ENCODE results near the gene ADAMTS17. TPM values are rescaled to one million over a fixed set of nuclear protein-coding genes. Genes with fewer than 3 reads are reported as not detected.

The ADAMTS17 gene
- total RNA-seq, 1 experiment from 2014 or later = 4.2 TPM

GRCh38 chr15:100107606-100108225, 234.1 kb downstream of the ADAMTS17 start:
- no peak for TF ChIP-seq SRF (IDR thresholded peaks at IDR 0.05; ENCODE audit: low read depth)
- no peak for TF ChIP-seq SP1 (IDR thresholded peaks at IDR 0.05; ENCODE audit: low read depth)
- TF ChIP-seq, protein P1, sequence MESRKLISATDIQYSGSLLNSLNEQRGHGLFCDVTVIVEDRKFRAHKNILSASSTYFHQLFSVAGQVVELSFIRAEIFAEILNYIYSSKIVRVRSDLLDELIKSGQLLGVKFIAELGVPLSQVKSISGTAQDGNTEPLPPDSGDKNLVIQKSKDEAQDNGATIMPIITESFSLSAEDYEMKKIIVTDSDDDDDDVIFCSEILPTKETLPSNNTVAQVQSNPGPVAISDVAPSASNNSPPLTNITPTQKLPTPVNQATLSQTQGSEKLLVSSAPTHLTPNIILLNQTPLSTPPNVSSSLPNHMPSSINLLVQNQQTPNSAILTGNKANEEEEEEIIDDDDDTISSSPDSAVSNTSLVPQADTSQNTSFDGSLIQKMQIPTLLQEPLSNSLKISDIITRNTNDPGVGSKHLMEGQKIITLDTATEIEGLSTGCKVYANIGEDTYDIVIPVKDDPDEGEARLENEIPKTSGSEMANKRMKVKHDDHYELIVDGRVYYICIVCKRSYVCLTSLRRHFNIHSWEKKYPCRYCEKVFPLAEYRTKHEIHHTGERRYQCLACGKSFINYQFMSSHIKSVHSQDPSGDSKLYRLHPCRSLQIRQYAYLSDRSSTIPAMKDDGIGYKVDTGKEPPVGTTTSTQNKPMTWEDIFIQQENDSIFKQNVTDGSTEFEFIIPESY (IDR thresholded peaks at IDR 0.05; ENCODE audit: extremely low read depth, insufficient replicate concordance, low read length) = no peak
- no peak for TF ChIP-seq POLR2A (IDR thresholded peaks at IDR 0.05; ENCODE audit: borderline replicate concordance, extremely low read depth, insufficient read depth, insufficient read length)
- TF ChIP-seq EZH2 (IDR thresholded peaks at IDR 0.05) = no peak
- TF ChIP-seq SIN3A (IDR thresholded peaks at IDR 0.05; ENCODE audit: low read depth) = no peak
- no peak for TF ChIP-seq ZFX (IDR thresholded peaks at IDR 0.05)
- no peak for TF ChIP-seq POLR2AphosphoS5 (IDR thresholded peaks at IDR 0.05; ENCODE audit: low read depth, low read length)
- no peak for TF ChIP-seq MAX (IDR thresholded peaks at IDR 0.05)
- TF ChIP-seq CBX3 (IDR thresholded peaks at IDR 0.05; ENCODE audit: low read depth) = no peak
- no peak for TF ChIP-seq ZNF274 (IDR thresholded peaks at IDR 0.05; ENCODE audit: low read depth, low read length)
- no peak overlapping the region for H3K9ac ChIP-seq (ENCODE audit: low read length)
- DNase-seq (ENCODE audit: low read depth, low spot score) = no peak
- no peaks in the 10 kb centered on the region for H4K20me1 ChIP-seq (ENCODE audit: insufficient read depth)
- no TSS peak for BruUV-seq (replicated peaks)
- H3K36me3 ChIP-seq (ENCODE audit: control insufficient read depth in 1 of 2, insufficient read depth in 2 of 2, low read length in 2 of 2) = no peaks in the 10 kb centered on the region
- peaks cover 18 to 22% of the 10 kb centered on the region in 2 experiments for H3K4me1 ChIP-seq (ENCODE audit: control insufficient read depth in 1 of 2, insufficient read depth in 2 of 2, low read length in 2 of 2)
- no peaks in the 10 kb centered on the region for H3K9me3 ChIP-seq (ENCODE audit: control insufficient read depth in 1 of 2, insufficient read depth in 1 of 2, low read depth in 1 of 2, low read length in 2 of 2)
- no peaks in the 10 kb centered on the region for H3K79me2 ChIP-seq (ENCODE audit: insufficient read depth, low read length)
- no peaks in the 10 kb centered on the region for H3K27me3 ChIP-seq (ENCODE audit: insufficient read depth, low read length)
- ChIA-PET RAD21 (ENCODE audit: low non-redundant PET in 1 of 2, low total read pairs in 2 of 2, uncharacterized antibody in 2 of 2, unreplicated experiment in 2 of 2) (no interaction called here), POLR2A (no interaction called here), CTCF (no interaction called here)
- H3K9me2 ChIP-seq (ENCODE audit: insufficient read depth) = no peaks in the 10 kb centered on the region
- H3K4me2 ChIP-seq (ENCODE audit: low read length) = no peak overlapping the region
- ATAC-seq = no peak
- H2AFZ ChIP-seq (ENCODE audit: low read depth, low read length, poor library complexity, severe bottlenecking) = no peak overlapping the region
- H3K27ac ChIP-seq (ENCODE audit: low read depth, low read length) = no peak overlapping the region
- intact Hi-C loops (cut with micrococcal nuclease) = no loop called here
- no peak overlapping the region for H3K4me3 ChIP-seq (replicated peaks in 1 of 2; ENCODE audit: low read depth in 1 of 2, low read length in 2 of 2)

All from HCT116 (cell line).